K562 (cell line): ENCODE results near the gene CRACR2B. TPM values are rescaled to one million over a fixed set of nuclear protein-coding genes. Genes with fewer than 3 reads are reported as not detected.

Experiments used
- CEBPB ChIP-seq: fragments of 450-650 bp; IDR thresholded peaks from 2 replicates; pipeline ENCODE4 v1.6.1; 2016; ENCODE audit warnings: missing genetic modification characterization, missing compliant biosample characterization
- CHD2 ChIP-seq: IDR thresholded peaks from 2 replicates; pipeline ENCODE4 v1.6.1; 2011; ENCODE audit warnings: low read depth, low read length
- FOXK2 ChIP-seq, 2 experiments: fragments of 450-650 bp; IDR thresholded peaks in 1 of 2; conservative IDR thresholded peaks in 1 of 2; 2 replicates each; pipeline ENCODE4 v1.6.1; 2016; ENCODE audit warnings: low read depth in 2 of 2, mild to moderate bottlenecking in 1 of 2
- HMGN3 ChIP-seq: IDR thresholded peaks from 2 replicates; pipeline ENCODE4 v1.6.1; 2011; ENCODE audit warnings: borderline replicate concordance, low read depth, mild to moderate bottlenecking, mixed read lengths, low read length; ENCODE audit not compliant: insufficient read length; ENCODE audit errors: extremely low read depth
- NRF1 ChIP-seq, 2 experiments: fragments of 450-650 bp; IDR thresholded peaks in 1 of 2; conservative IDR thresholded peaks in 1 of 2; 2 replicates each; pipeline ENCODE4 v1.6.1; 2014; ENCODE audit warnings: mild to moderate bottlenecking in 2 of 2
- PPARD ChIP-seq: fragments of 250-450 bp; sonication (Bioruptor Pico); IDR thresholded peaks from 2 replicates; pipeline ENCODE4 v1.8.0; 2022; ENCODE audit warnings: inconsistent platforms, mild to moderate bottlenecking, moderate library complexity
- RFX5 ChIP-seq: IDR thresholded peaks from 2 replicates; pipeline ENCODE4 v1.6.1; 2011; ENCODE audit warnings: low read depth, mild to moderate bottlenecking, improper control_type of control experiment, low read length
- RHOXF2B ChIP-seq: fragments of 250-450 bp; sonication (Bioruptor Pico); conservative IDR thresholded peaks from 2 replicates; pipeline ENCODE4 v1.5.1; 2021
- SMC3 ChIP-seq: conservative IDR thresholded peaks from 2 replicates; pipeline ENCODE4 v1.6.1; 2011; ENCODE audit warnings: low read depth, low read length, improper control_type of control experiment; ENCODE audit not compliant: insufficient read depth
- ZNF197 ChIP-seq: fragments of 200-800 bp; sonication (Bioruptor generic); IDR thresholded peaks from 2 replicates; pipeline ENCODE4 v1.6.1; 2016; ENCODE audit warnings: low read depth, missing genetic modification characterization, missing compliant biosample characterization
- polyA plus RNA-seq, 8 experiments: library from polyadenylated mRNA; depleted of rRNA in 4 of 8; stranded (reverse) in 5 of 8; unstranded in 3 of 8; fragments of >200 nt; fragmentation: Nextera tagmentation in 2 of 8; fragmentation: Illumina TruSeq in 1 of 8; extraction: Ambion mirVana in 2 of 8; extraction: Trizol in 1 of 8; gene quantifications; 2 replicates each; pipeline versions ENCODE4 v1.2.1 to v1.2.3, GENCODE V29; 2011 to 2014; ENCODE audit warnings: inconsistent platforms in 1 of 8, missing spikeins in 1 of 8
- total RNA-seq, 7 experiments: library from RNA; depleted of rRNA in 6 of 7; stranded (reverse); fragments of >200 nt in 6 of 7; fragmentation: Illumina TruSeq in 2 of 7; extraction: Trizol in 2 of 7; gene quantifications; 2 replicates each; pipeline versions ENCODE4 v1.2.1 to v1.2.3, GENCODE V29; 2011 to 2021; ENCODE audit warnings: low replicate concordance in 1 of 7
- TF ChIP-seq, protein P1 (sequence below): sonication (generic); formaldehyde crosslinking; IDR thresholded peaks from 2 replicates; pipeline ENCODE4 v1.8.1; 2023; ENCODE audit warnings: missing genetic modification reagents, mild to moderate bottlenecking, borderline replicate concordance
- TF ChIP-seq, protein P2 (sequence below): sonication (generic); formaldehyde crosslinking; IDR thresholded peaks from 2 replicates; pipeline ENCODE4 v1.8.1; 2022; ENCODE audit warnings: missing genetic modification reagents
- TF ChIP-seq, protein P3 (sequence below), 3 experiments: IDR thresholded peaks in 2 of 3; conservative IDR thresholded peaks in 1 of 3; 2 replicates each; pipeline ENCODE4 v1.5.1; 2011 to 2012; ENCODE audit warnings: low read length in 3 of 3, mild to moderate bottlenecking in 3 of 3, control low read depth in 2 of 3, improper control_type of control experiment in 1 of 3, inconsistent platforms in 1 of 3, low read depth in 1 of 3, mixed read lengths in 1 of 3, moderate library complexity in 1 of 3; ENCODE audit not compliant: insufficient read depth in 2 of 3
- TF ChIP-seq, protein P4 (sequence below): fragments of 200-800 bp; sonication (Bioruptor generic); IDR thresholded peaks from 2 replicates; pipeline ENCODE4 v1.6.1; 2017; ENCODE audit warnings: missing genetic modification characterization, missing compliant biosample characterization
- TF ChIP-seq, protein P5 (sequence below): sonication (generic); formaldehyde crosslinking; IDR thresholded peaks from 2 replicates; pipeline ENCODE4 v1.8.0; 2022; ENCODE audit warnings: mild to moderate bottlenecking, missing genetic modification reagents

CRACR2B gene
- total and polyA plus RNA-seq, 9 of the 15 experiments (the other 6 are each of a cell fraction or from before 2014, with no cell fraction given) = 0.10 to 51.0 (median 6.0) TPM

DNA sequence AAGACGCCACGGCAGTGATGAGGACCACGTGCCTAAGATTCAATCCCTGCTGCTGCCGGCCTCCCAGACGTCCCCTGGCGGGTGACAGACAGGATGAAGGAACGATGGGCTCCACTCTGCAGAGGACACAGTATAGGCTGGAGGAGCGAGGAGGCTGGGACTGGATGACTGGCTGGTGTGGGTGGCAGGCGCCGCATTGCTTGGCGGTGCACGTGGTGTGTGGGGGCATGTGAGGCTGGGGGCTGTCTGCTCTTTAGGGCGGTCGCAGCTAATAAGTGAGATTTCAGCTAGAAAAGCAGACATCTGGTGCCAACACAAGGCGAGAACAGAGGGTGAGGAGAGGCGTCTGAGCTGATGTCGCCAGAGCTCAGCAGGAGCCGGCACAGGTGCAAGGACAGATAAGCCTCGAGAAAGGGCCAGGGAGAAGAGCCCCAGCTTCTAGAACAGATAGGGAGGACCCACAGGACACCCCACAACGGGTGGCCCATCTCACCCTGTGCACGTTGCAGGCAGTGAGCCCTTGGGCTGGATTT is 48.1 kb downstream of the CRACR2B start (continued):
- TF ChIP-seq SMC3 (no peak), RFX5 (no peak), RHOXF2B (no peak), FOXK2 (conservative IDR thresholded peaks at IDR 0.05 in 1 of 2, IDR thresholded peaks at IDR 0.05 in 1 of 2; ENCODE audit: low read depth in 2 of 2) (0 out of 4 replicates have a peak, but pooled peaks of 1 of the 2 experiments have one; percentile 42), CEBPB (peak; percentile 78), CHD2 (no peak; the same call in none of the 2 replicates), HMGN3 (peak; percentile 69), PPARD (CRISPR knock-in tag) (no peak), ZNF197 (CRISPR knock-in tag) (no peak), NRF1 (conservative IDR thresholded peaks at IDR 0.05 in 1 of 2, IDR thresholded peaks at IDR 0.05 in 1 of 2) (0 out of 4 replicates have a peak, but pooled peaks of 1 of the 2 experiments have one; percentile 19)
- TF ChIP-seq, protein P1, sequence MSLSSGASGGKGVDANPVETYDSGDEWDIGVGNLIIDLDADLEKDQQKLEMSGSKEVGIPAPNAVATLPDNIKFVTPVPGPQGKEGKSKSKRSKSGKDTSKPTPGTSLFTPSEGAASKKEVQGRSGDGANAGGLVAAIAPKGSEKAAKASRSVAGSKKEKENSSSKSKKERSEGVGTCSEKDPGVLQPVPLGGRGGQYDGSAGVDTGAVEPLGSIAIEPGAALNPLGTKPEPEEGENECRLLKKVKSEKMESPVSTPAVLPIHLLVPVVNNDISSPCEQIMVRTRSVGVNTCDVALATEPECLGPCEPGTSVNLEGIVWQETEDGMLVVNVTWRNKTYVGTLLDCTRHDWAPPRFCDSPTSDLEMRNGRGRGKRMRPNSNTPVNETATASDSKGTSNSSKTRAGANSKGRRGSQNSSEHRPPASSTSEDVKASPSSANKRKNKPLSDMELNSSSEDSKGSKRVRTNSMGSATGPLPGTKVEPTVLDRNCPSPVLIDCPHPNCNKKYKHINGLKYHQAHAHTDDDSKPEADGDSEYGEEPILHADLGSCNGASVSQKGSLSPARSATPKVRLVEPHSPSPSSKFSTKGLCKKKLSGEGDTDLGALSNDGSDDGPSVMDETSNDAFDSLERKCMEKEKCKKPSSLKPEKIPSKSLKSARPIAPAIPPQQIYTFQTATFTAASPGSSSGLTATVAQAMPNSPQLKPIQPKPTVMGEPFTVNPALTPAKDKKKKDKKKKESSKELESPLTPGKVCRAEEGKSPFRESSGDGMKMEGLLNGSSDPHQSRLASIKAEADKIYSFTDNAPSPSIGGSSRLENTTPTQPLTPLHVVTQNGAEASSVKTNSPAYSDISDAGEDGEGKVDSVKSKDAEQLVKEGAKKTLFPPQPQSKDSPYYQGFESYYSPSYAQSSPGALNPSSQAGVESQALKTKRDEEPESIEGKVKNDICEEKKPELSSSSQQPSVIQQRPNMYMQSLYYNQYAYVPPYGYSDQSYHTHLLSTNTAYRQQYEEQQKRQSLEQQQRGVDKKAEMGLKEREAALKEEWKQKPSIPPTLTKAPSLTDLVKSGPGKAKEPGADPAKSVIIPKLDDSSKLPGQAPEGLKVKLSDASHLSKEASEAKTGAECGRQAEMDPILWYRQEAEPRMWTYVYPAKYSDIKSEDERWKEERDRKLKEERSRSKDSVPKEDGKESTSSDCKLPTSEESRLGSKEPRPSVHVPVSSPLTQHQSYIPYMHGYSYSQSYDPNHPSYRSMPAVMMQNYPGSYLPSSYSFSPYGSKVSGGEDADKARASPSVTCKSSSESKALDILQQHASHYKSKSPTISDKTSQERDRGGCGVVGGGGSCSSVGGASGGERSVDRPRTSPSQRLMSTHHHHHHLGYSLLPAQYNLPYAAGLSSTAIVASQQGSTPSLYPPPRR (CRISPR knock-in tag) = no peak; the same call in 1 of the 2 replicates
- TF ChIP-seq, protein P2, sequence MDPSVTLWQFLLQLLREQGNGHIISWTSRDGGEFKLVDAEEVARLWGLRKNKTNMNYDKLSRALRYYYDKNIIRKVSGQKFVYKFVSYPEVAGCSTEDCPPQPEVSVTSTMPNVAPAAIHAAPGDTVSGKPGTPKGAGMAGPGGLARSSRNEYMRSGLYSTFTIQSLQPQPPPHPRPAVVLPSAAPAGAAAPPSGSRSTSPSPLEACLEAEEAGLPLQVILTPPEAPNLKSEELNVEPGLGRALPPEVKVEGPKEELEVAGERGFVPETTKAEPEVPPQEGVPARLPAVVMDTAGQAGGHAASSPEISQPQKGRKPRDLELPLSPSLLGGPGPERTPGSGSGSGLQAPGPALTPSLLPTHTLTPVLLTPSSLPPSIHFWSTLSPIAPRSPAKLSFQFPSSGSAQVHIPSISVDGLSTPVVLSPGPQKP (CRISPR knock-in tag) = no peak
- TF ChIP-seq, protein P3, sequence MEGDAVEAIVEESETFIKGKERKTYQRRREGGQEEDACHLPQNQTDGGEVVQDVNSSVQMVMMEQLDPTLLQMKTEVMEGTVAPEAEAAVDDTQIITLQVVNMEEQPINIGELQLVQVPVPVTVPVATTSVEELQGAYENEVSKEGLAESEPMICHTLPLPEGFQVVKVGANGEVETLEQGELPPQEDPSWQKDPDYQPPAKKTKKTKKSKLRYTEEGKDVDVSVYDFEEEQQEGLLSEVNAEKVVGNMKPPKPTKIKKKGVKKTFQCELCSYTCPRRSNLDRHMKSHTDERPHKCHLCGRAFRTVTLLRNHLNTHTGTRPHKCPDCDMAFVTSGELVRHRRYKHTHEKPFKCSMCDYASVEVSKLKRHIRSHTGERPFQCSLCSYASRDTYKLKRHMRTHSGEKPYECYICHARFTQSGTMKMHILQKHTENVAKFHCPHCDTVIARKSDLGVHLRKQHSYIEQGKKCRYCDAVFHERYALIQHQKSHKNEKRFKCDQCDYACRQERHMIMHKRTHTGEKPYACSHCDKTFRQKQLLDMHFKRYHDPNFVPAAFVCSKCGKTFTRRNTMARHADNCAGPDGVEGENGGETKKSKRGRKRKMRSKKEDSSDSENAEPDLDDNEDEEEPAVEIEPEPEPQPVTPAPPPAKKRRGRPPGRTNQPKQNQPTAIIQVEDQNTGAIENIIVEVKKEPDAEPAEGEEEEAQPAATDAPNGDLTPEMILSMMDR (IDR thresholded peaks at IDR 0.05 in 2 of 3, conservative IDR thresholded peaks at IDR 0.05 in 1 of 3; ENCODE audit: insufficient read depth in 2 of 3, low read depth in 1 of 3, low read length in 3 of 3) = peak; percentile 22 to 42 (median 23); a peak in 3 of 6 replicates
- TF ChIP-seq, protein P4, sequence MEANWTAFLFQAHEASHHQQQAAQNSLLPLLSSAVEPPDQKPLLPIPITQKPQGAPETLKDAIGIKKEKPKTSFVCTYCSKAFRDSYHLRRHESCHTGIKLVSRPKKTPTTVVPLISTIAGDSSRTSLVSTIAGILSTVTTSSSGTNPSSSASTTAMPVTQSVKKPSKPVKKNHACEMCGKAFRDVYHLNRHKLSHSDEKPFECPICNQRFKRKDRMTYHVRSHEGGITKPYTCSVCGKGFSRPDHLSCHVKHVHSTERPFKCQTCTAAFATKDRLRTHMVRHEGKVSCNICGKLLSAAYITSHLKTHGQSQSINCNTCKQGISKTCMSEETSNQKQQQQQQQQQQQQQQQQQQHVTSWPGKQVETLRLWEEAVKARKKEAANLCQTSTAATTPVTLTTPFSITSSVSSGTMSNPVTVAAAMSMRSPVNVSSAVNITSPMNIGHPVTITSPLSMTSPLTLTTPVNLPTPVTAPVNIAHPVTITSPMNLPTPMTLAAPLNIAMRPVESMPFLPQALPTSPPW = peak; percentile 54
- TF ChIP-seq, protein P5, sequence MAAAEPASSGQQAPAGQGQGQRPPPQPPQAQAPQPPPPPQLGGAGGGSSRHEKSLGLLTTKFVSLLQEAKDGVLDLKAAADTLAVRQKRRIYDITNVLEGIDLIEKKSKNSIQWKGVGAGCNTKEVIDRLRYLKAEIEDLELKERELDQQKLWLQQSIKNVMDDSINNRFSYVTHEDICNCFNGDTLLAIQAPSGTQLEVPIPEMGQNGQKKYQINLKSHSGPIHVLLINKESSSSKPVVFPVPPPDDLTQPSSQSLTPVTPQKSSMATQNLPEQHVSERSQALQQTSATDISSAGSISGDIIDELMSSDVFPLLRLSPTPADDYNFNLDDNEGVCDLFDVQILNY = no peak
